Esophagus muscularis mucosa (tissue), 4 donors: ENCODE data around the gene TP53TG3D.
"Not testable (repeated sequence)": the region's sequence is repeated elsewhere in the genome, so short reads cannot be mapped to it uniquely, and the experiment has no call there.

Experiments
- CTCF ChIP-seq, 3 experiments: fragments of 200-600 bp in 2 of 3; fragments of 450-650 bp in 1 of 3; sonication (generic) in 2 of 3; IDR thresholded peaks; one replicate each; pipeline ENCODE4 v1.5.1; 2017 to 2019; ENCODE audit warnings: antibody characterized with exemption in 3 of 3, mild to moderate bottlenecking in 2 of 3, moderate library complexity in 1 of 3
- EP300 ChIP-seq: sonication (generic); formaldehyde crosslinking; IDR thresholded peaks from one replicate; pipeline ENCODE4 v1.6.1; 2017; ENCODE audit warnings: antibody characterized with exemption
- POLR2A ChIP-seq: fragments of 450-650 bp; IDR thresholded peaks from one replicate; pipeline ENCODE4 v1.6.1; 2017; ENCODE audit warnings: antibody characterized with exemption, moderate library complexity, mild to moderate bottlenecking, low read depth
- POLR2AphosphoS5 ChIP-seq, 2 donors: sonication (generic); formaldehyde crosslinking; IDR thresholded peaks; one replicate each; pipeline ENCODE4 v1.6.1; 2017; ENCODE audit warnings: antibody characterized with exemption in 2 of 2

- TF ChIP-seq CTCF (IDR thresholded peaks at IDR 0.05); EP300; POLR2A; POLR2AphosphoS5 (IDR thresholded peaks at IDR 0.05): not testable (repeated sequence)
These were observed 33.1 kb downstream of the TP53TG3D start for GRCh38 chr16:32286193-32286592.
